GM18951 (cell line): ENCODE results near the gene ANTXR2.

Source experiments
- POLR2A ChIP-seq: IDR thresholded peaks from 4 replicates; pipeline ENCODE4 v1.6.1; 2011; ENCODE audit warnings: mild to moderate bottlenecking; ENCODE audit not compliant: insufficient read length, insufficient read depth; ENCODE audit errors: extremely low read depth
- in situ Hi-C: fragments of 300-500 bp; cut with MboI; formaldehyde crosslinking; loops from one replicate; pipeline ENCODE4 v1.12.0; 2022; ENCODE audit warnings: low sequenced_read_pairs, mixed read lengths, inconsistent platforms; ENCODE audit not compliant: unreplicated experiment

The ANTXR2 gene

GRCh38 chr4:79852305-79852730 lies 220.7 kb downstream of the ANTXR2 start:
- no peak for TF ChIP-seq POLR2A
- in situ Hi-C loops, result no loop called here

GRCh38 chr4:79851625-79852304 lies 221.3 kb downstream of the ANTXR2 start:
- in situ Hi-C loops, result no loop called here
- TF ChIP-seq POLR2A, result no peak
